Uterus (tissue), 2 donors: Measurements from ENCODE around the gene TUBB2A.

Experiments used
- CTCF ChIP-seq, 4 experiments: fragments of 200-600 bp in 2 of 4; fragments of 450-650 bp in 2 of 4; sonication (generic) in 2 of 4; IDR thresholded peaks; one replicate each; pipeline ENCODE4 v1.5.1; 2016 to 2019; ENCODE audit warnings: antibody characterized with exemption in 4 of 4, mild to moderate bottlenecking in 2 of 4, moderate library complexity in 1 of 4
- POLR2A ChIP-seq, 2 donors: fragments of 450-650 bp; IDR thresholded peaks; one replicate each; pipeline ENCODE4 v1.6.1; 2016; ENCODE audit warnings: antibody characterized with exemption in 2 of 2, mild to moderate bottlenecking in 1 of 2, moderate library complexity in 1 of 2

- no peak for TF ChIP-seq CTCF (IDR thresholded peaks at IDR 0.05)
- no peak for TF ChIP-seq POLR2A (IDR thresholded peaks at IDR 0.05)
Measured at GRCh38 chr6:3186974-3187382, 29.6 kb upstream of the TUBB2A start.
